SK-N-DZ (cell line): ENCODE measurements around the gene TMEM205.
"Not testable (repeated sequence)": the region's sequence is repeated elsewhere in the genome, so short reads cannot be mapped to it uniquely, and the experiment has no call there.

ENCODE experiments used
- DNase-seq: peaks from one replicate; pipeline ENCODE4 v3.0.0-alpha.2; 2015; ENCODE audit warnings: low spot score

Gene TMEM205

GRCh38 chr19:11339254-11340098, 6.6 kb downstream of the TMEM205 start, which contains the start of gene RAB3D:
Gene RAB3D, minus strand, starts transcription at chr19:11339657. Its CDS starts 2,258 bp downstream, at chr19:11337399.
- DNase-seq: peak; percentile 87

DNA sequence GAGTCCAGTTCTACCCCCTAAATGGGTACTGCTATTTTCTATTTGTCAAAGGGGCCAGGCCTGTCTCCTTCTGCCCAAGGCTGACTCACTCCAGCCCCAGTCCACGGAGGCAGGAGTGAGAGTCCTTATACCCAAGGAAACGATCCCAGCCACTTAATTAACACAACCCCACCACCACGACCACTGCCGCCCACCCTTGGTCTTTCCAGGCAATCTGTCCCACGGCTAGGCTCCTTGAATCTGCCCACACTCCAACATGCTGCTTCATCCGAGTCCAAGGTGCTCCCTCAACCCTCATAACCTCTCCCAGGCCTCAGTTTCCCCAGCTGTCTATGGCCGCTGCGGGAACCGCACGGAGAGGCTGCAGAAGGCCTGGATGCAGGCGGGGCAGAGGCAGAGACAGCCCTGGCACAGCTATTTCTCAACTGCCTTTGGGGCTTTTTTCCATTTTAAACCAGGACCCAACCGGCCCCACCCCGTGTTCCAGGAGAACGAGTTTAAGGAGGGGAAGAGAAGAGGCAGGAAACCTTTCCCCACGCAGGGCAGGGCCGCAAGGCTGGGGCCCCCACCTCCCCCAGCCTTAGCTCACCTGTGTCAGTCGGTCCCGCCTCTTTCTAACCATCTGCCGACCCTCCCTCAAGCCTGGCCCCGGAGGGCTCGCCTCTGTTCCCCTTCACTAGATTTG, 7.4 kb downstream of the TMEM205 start:
- DNase-seq: no peak

DNA sequence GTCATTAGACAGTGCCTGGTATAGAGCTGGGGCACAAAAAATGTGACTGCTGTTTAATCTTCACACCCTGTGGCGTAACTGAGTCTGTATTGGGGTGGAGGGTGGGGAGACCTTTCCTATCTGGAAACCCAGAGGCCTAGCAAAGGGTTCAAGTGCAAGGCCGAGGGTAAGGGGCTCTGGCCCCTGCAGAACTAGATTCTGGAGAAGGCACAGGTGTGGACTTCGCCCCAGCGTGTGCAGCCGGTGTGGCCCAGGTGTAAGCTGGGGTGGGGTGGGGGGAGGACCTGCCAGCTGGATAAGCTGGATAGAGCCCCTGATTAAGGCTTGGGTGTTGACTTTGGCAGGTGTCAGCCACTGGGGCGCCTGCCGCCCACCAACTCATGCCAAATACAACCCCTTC, 7.9 kb downstream of the TMEM205 start:
- no peak for DNase-seq

DNA sequence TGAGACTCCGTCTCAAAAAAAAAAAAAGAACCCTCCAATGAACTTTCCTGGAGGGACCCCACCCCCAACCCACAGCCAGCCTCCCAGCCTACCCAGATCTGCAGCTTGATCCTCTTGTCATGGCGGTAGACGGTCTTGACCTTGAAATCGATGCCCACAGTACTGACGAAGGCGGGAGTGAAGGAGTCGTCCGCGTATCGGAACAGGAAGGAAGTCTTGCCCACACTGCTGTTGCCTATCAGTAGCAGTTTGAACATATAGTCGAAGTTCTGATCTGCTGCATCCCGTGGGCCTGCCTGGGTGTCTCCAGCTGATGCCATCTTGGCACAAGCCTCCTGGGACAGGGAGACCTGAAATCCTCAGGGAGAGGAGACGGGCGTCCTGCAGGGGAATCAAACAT, 9.0 kb downstream of the TMEM205 start:
- DNase-seq: no peak

DNA sequence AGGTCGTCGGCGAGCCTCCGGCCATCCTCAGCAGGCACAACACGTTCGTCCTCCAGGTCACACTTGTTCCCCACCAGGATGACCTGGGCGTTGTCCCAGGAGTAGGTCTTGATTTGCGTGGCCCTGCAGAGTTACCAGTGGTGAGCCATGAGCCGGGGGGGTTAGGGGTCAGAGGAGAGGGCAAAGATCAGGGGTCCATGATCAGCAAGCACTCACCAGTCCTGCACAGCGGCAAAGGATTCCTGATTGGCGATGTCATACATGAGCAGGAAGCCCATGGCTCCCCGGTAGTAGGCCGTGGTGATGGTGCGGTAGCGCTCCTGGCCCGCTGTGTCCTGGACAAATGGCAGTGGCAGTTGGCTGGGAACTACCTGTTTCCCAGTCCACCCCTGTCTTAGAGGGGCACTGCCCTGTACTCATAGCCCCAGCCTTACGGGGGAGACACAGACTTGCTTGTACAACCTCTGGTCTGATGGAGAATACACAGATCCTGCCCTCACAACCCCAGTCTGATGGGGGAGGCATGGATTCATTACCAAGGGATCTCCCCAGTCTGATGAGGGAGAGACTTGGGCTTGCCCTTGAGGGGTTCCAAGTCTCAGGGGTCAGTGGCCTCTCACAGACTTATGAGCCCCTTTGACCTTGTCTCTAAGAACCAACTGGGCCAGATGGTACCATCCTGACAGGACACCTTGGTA, 10.5 kb downstream of the TMEM205 start:
- no peak for DNase-seq

GRCh38 chr19:11333838-11334237, 12.2 kb downstream of the TMEM205 start:
- not testable (repeated sequence) for DNase-seq

GRCh38 chr19:11332822-11333221, 13.2 kb downstream of the TMEM205 start:
- no peak for DNase-seq

DNA sequence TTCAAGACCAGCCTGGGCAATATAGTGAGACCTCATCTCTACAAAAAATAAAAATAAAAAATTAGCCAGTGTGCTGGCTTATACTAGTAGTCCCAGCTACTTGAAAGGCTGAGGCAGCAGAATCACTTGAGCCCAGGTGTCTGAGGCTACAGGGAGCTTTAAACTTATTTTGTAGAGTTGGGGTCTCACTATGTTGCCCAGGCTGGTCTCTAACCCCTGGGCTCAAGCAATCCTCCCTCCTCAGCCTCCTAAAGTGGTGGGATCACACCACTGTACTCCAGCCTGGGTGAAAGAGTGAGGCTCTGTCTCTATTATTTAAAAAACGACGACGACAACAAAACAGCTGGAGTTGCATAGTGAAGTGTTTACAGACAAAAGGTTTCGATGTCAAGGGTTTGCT, 14.6 kb downstream of the TMEM205 start:
- DNase-seq: no peak

GRCh38 chr19:11330127-11330526, 15.9 kb downstream of the TMEM205 start:
- no peak for DNase-seq

- no peak for DNase-seq
These were observed 20.5 kb downstream of the TMEM205 start for GRCh38 chr19:11325544-11325943.

- DNase-seq: no peak
These were observed 21.2 kb downstream of the TMEM205 start for GRCh38 chr19:11324748-11325389.

GRCh38 chr19:11324079-11324661, 21.9 kb downstream of the TMEM205 start:
- DNase-seq: peak; percentile 28

DNA sequence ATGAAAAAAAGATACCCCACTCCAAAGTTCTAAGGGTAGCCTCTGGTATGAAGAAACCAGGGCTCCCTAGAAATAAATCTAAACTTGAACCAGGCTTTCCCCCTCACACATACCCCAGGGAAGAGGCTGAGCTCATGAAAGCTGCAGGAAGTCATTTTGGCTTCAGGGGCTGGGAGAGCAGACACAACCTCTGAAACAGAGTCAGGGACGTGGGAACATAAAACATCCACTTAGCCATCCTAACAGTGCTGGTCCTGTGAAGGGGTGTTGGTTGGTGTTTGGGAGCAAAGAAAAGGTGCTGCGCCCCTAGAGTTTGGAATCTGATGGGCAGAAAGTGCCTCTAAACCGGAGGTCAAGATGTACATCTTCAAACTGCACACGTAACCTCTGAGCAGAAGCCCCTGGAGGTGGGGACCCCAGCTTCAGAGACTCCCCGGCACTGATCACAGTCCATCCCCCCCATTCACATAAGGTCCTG, 22.4 kb downstream of the TMEM205 start:
- no peak for DNase-seq

- DNase-seq: no peak
These were observed 23.6 kb downstream of the TMEM205 start for GRCh38 chr19:11322269-11323024.

DNA sequence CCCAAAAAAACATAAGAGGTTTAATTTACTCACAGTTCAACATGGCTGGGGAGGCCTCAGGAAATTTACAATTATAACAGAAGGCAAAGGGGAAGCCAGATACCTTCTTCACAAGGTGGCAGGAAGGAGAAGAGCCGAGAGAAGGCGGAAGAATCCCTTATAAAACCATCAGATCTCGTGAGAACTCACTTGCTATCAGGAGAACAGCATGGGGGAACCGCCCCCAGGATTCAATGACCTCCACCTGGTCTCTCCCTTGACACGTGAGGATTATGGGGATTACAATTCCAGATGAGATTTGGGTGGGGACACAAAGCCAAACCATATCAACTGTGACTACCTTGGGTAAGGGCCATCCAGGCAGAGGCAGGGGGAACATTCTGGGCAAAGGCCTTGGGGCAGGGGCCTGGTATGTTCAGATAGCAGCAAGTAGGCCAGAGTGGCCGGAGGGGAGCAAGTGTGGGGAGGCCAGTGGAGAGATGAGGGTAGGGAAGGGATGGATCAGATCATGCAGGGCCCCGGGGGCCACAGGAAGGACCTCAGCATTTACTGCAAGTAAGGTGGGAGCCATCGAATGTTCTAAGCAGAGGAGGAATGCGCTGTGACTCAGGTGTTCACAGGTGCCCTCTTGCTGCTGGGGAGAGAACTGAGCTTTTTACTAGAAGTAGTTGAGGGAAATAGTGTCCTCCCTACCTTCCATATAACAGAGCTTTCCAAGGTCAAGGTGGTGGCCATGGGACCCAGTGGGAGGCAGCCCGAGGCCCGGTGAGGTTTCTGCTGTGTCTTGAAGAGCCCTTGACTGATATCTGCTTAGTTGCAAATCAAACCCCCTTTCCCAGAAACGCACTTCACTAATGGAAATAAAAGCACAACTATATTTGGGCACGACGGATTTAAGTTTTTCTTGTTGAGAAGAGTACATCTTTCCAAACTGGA, 24.6 kb downstream of the TMEM205 start:
- DNase-seq: no peak

DNA sequence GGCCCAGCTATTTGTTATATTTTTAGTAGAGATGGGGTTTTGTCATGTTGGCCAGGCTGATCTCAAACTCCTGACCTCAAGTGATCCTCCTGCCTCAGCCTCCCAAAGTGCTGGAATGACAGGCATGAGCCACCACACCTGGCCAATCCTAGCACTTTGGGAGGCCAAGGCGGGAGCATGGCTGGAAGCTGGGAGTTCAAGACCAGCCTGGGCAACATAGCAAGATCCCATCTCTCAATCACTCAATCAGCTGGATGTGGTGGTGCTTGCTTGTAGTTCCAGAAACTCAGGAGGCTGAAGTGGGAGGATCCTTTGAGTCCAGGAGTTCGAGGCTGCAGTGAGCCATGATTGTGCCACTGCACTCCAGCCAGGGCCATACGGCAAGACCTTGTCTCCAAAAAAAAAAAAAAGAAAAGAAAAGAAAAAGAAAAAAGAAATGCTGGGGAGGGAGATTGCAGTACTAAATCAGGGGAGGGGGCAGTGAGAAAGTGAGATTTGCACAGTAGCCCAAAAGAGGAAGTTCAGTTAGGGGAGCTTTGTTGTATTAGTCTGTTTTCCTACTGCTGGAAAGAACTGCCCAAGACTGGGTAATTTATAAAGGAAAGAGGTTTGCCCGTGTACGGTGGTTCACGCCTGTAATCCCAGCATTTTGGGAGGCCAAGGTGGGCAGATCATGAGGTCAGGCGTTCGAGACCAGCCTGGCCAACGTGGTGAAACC, 25.6 kb downstream of the TMEM205 start:
- not testable (repeated sequence) for DNase-seq

GRCh38 chr19:11306337-11306736, 39.7 kb downstream of the TMEM205 start:
- no peak for DNase-seq

DNA sequence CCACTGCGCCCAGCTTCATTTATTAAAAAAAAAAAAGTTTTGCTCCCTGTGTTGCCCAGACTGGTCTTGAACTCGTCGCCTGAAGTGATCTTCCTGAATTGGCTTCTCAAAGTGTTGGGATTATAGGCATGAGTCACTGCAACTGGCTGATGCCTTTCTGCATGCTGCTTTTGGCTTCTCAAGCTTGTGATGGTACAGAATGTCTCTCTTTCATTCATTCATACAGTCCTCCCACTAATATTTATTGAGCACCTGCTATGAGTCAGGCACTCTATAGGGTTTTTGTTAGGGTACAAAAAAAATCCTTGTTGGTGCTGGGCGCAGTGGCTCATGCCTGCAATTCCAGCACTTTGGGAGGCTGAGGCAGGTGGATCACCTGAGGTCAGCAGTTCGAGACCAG, 41.1 kb downstream of the TMEM205 start:
- DNase-seq: no peak

DNA sequence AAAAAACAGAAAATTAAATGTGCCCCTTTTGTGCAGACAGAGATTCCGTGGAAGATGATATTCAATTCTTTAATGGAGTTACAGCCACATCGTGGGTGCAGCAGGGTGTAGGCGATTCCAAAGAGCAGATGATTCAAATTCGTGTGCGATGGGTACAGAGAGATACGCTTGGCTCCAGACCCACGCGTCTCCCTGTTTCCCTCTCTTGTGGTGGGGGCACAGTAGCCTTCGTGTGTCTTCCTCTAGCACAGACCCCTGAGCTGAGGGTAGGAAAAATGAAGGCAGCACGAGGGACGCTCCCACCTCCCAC, 45.3 kb downstream of the TMEM205 start:
- no peak for DNase-seq
